A172 (cell line): ENCODE data around the gene FAM13A. TPM values are rescaled to one million over a fixed set of nuclear protein-coding genes. Genes with fewer than 3 reads are reported as not detected.
A peak's percentile ranks its signal among the peaks of the same experiment; 100 is the strongest.
"Not testable (repeated sequence)": the region's sequence is repeated elsewhere in the genome, so short reads cannot be mapped to it uniquely, and the experiment has no call there.

Experiments
- DNase-seq: peaks from one replicate; pipeline ENCODE4 v3.0.0-alpha.2; 2015; ENCODE audit warnings: low spot score
- total RNA-seq: library from RNA; depleted of rRNA; stranded (reverse); fragments of >200 nt; shearing (Covaris generic); gene quantifications from 2 replicates; pipeline ENCODE4 v1.2.3, GENCODE V29; 2014

FAM13A gene
- total RNA-seq, 1 experiment from 2014 or later, result 9.8 TPM

- DNase-seq, result no peak
Measured at GRCh38 chr4:89042055-89042454, 14.9 kb downstream of the FAM13A start.

GRCh38 chr4:89039730-89040338 is 17.2 kb downstream of the FAM13A start:
- no peak for DNase-seq

- DNase-seq, result no peak
Measured at GRCh38 chr4:89036535-89036934, 20.4 kb downstream of the FAM13A start.

- DNase-seq, result no peak
Measured at GRCh38 chr4:89031272-89031671, 25.7 kb downstream of the FAM13A start.

- DNase-seq, result no peak
Measured at GRCh38 chr4:89029591-89029990, 27.4 kb downstream of the FAM13A start.

- no peak for DNase-seq
Measured at GRCh38 chr4:89026542-89026941, 30.4 kb downstream of the FAM13A start.

- DNase-seq, result peak; percentile 72
Measured at GRCh38 chr4:89024051-89024675, 32.8 kb downstream of the FAM13A start.

GRCh38 chr4:89023140-89023539 is 33.8 kb downstream of the FAM13A start:
- DNase-seq, result no peak

GRCh38 chr4:89022426-89023128 is 34.4 kb downstream of the FAM13A start:
- no peak for DNase-seq

- no peak for DNase-seq
Measured at GRCh38 chr4:89021684-89022083, 35.3 kb downstream of the FAM13A start.

GRCh38 chr4:89021062-89021461 is 35.9 kb downstream of the FAM13A start:
- no peak for DNase-seq

- not testable (repeated sequence) for DNase-seq
Measured at GRCh38 chr4:89014897-89015296, 42.1 kb downstream of the FAM13A start.

- no peak for DNase-seq
Measured at GRCh38 chr4:89009761-89010369, 47.1 kb downstream of the FAM13A start.

GRCh38 chr4:89009115-89009514 is 47.9 kb downstream of the FAM13A start:
- no peak for DNase-seq

- DNase-seq, result no peak
Measured at GRCh38 chr4:89008166-89008565, 48.8 kb downstream of the FAM13A start.

- no peak for DNase-seq
Measured at GRCh38 chr4:89007338-89007939, 49.5 kb downstream of the FAM13A start.

GRCh38 chr4:89006307-89006706 is 50.7 kb downstream of the FAM13A start:
- no peak for DNase-seq

GRCh38 chr4:89005066-89005465 is 51.9 kb downstream of the FAM13A start:
- not testable (repeated sequence) for DNase-seq

- DNase-seq, result no peak
Measured at GRCh38 chr4:89001647-89002445, 55.1 kb downstream of the FAM13A start.

- DNase-seq, result peak; percentile 80
Measured at GRCh38 chr4:89000844-89001360, 56.1 kb downstream of the FAM13A start.

GRCh38 chr4:89000382-89000781 is 56.6 kb downstream of the FAM13A start:
- no peak for DNase-seq
